CD4-positive, alpha-beta T cell treated with Interleukin-10 for 1 hour (primary cell): Measurements from ENCODE around the gene GNB1L.

Experiments
- DNase-seq: peaks from one replicate; pipeline ENCODE4 v3.0.0-alpha.2; 2020

Gene GNB1L

GRCh38 chr22:19772673-19773469, 81.8 kb downstream of the GNB1L start:
- no peak for DNase-seq

GRCh38 chr22:19772422-19772672, 82.3 kb downstream of the GNB1L start:
- no peak for DNase-seq

GRCh38 chr22:19770349-19771220, 84.1 kb downstream of the GNB1L start:
- DNase-seq: no peak

- no peak for DNase-seq
Observed at GRCh38 chr22:19769393-19769715, 85.3 kb downstream of the GNB1L start.

DNA sequence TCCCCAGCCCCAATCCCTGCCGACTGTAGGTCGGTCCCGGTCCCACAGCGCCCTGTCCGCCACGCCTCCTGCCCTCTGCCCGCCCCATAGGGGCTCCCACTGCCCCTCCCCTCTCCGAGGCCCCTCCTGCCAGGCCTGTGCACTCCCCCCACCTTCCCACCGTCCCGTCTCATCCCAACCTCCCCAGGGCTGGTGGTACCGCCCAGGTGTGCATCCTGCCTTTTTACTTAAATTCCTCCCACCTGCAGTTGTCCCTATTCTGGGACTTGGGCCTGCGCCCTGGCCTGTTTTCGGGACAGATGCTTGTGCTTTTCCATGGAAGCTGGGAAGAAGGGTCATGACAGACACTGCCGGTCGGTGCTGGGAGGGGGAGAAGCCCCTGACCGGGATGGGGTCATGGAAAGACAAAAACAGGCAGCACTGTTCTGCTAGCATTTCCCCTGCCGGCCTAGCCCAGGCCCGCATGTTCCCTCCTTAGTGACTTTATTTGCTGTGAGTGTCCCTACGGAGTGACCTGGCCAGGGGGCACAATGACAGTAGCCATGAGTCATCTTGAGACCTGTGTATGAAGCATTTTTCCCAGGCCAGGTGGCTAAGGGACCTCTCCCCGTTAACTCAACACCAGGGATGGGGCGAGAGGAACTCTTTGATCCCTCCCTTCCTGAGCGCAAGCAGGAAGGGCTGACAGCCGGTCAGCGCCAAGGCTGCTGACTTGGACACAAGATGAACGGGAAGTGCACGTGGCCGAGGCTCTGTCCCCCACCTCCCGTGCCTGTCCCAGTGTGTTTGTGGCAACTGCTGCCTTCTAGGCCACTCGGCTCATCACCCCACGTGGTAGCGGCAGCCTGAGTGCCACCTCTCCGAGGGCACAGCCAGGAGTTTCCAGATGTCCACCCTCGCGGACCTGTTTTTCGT, 87.0 kb downstream of the GNB1L start:
- no peak for DNase-seq

GRCh38 chr22:19766511-19767426, 87.9 kb downstream of the GNB1L start:
- DNase-seq: peak; percentile 50

- no peak for DNase-seq
Observed at GRCh38 chr22:19766240-19766510, 88.5 kb downstream of the GNB1L start.

DNA sequence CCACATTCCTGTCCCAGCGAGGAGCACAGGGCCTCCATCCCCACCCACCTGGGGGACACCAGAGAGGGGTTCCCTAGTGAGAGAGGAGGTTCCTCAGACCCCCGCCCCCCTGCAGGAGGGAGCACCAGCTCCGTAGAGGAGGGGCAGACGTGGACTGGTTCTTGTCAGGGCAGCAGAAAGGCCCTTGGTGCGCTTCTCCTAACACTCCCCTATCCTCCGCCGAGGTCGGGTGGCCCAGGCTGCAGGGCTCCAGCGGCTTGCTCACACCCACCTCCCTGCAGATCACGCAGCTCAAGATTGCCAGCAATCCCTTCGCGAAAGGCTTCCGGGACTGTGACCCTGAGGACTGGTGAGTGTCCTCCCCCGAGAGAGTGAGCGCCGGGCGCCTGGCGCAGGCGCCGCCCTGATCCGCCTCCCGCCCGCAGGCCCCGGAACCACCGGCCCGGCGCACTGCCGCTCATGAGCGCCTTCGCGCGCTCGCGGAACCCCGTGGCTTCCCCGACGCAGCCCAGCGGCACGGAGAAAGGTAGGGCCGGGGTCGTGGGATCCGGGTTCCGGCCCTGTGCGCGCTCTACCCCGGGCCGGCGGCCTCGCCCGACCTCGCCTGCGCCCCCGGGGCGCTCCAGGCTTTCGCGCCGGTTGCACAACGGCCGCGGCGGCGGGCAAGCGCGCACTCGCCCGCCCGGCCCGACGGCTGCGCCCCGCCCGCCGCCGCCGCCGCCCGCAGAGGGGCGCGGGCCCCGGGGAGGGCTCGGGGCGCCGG, 89.0 kb downstream of the GNB1L start:
- no peak for DNase-seq

DNA sequence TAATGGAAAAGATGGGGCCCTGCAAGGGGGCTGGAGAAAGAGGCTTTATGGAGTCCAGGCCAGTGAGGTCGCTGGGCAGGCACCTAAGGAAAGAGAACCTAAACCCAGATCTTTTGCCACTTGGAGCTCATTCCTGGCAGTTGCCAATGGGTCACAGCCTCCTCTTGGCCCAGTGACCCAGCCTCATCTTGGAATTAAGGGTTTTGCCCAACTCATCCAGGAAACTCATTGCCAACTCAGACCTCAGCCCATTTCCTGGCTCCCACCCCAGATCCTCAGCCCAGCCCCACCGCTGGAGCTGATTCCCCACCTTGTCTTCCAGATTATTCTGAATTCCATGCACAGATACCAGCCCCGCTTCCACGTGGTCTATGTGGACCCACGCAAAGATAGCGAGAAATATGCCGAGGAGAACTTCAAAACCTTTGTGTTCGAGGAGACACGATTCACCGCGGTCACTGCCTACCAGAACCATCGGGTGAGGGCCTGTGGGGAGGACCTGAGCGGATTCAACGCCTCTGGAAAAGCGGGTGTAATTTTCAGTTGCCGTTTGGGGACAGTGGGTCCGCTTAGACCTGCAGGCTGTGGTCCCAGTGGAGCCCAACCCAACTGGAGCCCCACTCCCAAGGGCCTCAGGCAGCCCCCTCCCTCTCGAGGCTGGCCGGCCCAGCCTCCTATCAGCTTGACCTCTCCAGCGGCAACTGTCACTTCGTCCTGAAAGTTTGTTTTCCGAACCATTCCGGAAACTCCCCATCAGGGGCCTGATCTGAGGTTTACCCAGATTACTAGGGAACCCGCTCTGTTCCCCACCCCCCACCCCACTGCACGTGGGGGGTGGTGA, 89.8 kb downstream of the GNB1L start:
- no peak for DNase-seq

DNA sequence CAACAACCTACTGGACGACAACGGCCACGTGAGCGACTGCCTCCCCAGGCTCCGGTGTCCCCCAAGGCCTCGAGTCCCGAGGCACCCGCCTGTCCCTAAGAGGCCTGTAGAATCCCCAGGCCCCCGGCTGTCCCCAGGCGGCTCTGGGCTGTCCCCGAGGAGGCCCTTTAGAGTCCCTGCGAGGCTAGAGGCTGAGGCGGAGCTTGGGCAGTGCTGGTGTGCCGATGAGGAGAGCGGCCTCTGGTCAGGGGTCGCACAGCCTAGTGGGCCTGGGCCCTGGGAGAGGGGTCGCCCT, 90.4 kb downstream of the GNB1L start:
- DNase-seq: no peak

GRCh38 chr22:19763458-19764298, 91.0 kb downstream of the GNB1L start:
- no peak for DNase-seq

DNA sequence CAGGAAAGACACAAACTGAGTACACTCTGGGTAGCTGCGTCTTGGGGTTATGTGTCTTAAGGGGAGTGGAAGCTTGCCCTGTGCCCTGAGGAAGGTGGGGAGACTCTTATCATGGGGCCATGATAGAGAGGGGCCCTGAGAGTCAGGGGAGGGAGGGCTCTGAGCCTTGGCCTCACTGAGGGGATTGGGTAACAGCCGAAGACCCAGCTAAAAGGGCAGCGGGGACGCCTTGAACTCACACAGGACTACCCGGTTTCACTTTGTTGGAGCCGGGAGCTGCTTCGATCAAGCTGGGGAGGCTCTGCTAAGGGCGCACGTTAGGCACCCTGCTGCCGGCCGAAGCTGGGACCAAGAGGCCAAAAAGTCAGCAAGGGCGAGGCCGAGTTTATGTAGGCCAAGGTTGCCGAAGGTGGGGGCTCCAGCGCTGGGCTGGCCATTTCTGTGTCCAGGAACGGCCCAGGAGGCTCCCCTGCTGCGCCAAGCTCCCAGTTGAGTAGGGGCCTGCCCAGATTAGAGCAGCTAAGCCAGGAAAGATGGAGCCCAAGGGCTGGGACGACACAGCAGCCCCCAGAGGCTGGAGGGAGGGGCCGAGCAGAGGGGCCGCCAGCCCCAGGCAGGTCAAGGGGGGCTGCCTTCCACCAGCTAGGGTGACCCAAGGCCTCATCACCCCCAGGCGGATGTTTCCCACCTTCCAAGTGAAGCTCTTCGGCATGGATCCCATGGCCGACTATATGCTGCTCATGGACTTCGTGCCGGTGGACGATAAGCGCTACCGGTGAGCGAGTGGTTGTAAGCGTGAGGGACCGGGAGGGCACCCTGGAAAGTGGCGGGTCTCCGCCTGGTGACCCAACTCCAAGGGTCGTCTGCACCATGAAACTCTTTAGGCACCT, 91.9 kb downstream of the GNB1L start:
- DNase-seq: no peak

GRCh38 chr22:19761725-19762567, 92.7 kb downstream of the GNB1L start:
- DNase-seq: no peak

- DNase-seq: no peak
Observed at GRCh38 chr22:19760951-19761724, 93.5 kb downstream of the GNB1L start.

DNA sequence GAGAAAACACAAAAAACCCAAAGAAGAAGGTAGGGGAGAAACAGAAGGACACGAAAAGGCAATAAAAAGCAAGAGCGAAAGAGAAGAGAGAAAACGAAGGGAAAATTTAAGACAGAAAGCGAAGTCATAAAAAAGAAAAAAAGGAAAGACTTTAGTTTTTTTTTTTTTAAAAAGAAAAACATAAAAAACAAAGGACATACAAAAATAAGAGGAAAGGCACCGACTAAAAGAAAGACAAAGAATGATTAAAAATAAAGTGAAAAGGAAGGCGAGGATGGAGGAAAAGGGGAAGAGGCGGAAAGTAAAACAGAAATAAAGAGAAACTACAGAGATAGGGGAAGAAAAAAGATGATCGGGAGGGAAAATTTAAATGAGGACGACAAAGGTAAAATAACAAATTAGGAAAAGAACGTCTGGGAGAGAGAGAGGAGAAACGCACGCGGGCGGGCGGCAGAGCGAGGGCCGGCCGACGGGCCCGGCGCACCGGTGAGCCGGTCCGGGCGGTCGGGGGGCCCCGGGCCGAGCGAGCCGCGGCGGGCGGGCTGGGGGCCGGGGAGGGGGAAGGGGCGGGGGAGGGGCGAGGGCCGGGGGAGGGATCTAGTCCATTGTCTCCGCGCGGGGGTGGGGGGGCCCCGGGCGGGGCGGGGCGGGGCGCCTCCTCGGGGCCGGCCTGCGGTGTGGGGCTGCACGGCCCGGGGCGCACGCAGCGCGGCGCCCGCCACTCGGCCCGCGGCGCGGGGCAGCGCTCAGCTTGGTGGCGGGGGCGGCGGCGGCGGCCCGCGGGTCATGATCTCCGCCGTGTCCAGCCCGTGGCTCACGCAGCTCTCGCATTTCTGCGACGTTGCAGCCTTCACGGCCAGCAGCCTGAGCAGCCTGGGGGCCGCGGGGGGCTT, 94.4 kb downstream of the GNB1L start, which contains the start of gene TBX1:
TBX1 (plus strand) TSS at position 721 of the 893 bp plus-strand sequence; CDS start at position 787, 66 bp downstream.
- DNase-seq: no peak
